Endothelial cell of umbilical vein (primary cell): ENCODE data around the gene SLC16A4. TPM values are rescaled to one million over a fixed set of nuclear protein-coding genes. Genes with fewer than 3 reads are reported as not detected.

Source experiments
- BruUV-seq: library from RNA; stranded (reverse); fragments of 400-500 nt; replicated peaks from 2 replicates; lab custom pipeline; 2021; lab: Mats Ljungman, UMichigan
- CTCF ChIA-PET: fragments of 300-600, 350-600 bp; sonication (Branson Sonifier 250); formaldehyde crosslinking; loops from one replicate; lab custom pipeline; 2021; ENCODE audit warnings: antibody characterized with exemption, inconsistent platforms; lab: Charles Lee
- POLR2A ChIA-PET: fragments of 300-600, 350-600 bp; sonication (Branson Sonifier 250); formaldehyde crosslinking; loops from one replicate; lab custom pipeline; 2021; ENCODE audit warnings: antibody characterized with exemption, inconsistent platforms; lab: Charles Lee
- DNase-seq: peaks from one replicate; pipeline ENCODE4 v3.0.0-alpha.2; 2011; ENCODE audit warnings: low read depth, low spot score
- FAIRE-seq: peaks from 2 replicates; lab custom pipeline; 2011; peaks lifted over from hg19 to GRCh38; lab: Jason Lieb, UNC
- H2AFZ ChIP-seq: 2 replicates; pipeline ENCODE4 v1.6.0; 2012; ENCODE audit warnings: low read depth, low read length, control low read depth, inconsistent platforms
- H3K27ac ChIP-seq: 2 replicates; pipeline ENCODE4 v1.5.1; 2011; ENCODE audit warnings: low read depth, mild to moderate bottlenecking, control low read depth, low read length, moderate library complexity; ENCODE audit not compliant: insufficient read depth
- H3K27me3 ChIP-seq, 2 experiments: 2 replicates each; pipeline versions ENCODE4 v1.6.0 to v1.6.1; 2011; ENCODE audit warnings: low read length in 2 of 2, mixed read lengths in 1 of 2; ENCODE audit not compliant: control insufficient read depth in 2 of 2, insufficient read depth in 2 of 2
- H3K36me3 ChIP-seq, 2 experiments: 2 replicates in 1 of 2; 3 replicates in 1 of 2; pipeline ENCODE4 v1.5.1; 2011; ENCODE audit warnings: low read length in 2 of 2, mild to moderate bottlenecking in 1 of 2, moderate library complexity in 1 of 2; ENCODE audit not compliant: control insufficient read depth in 2 of 2, insufficient read depth in 2 of 2; ENCODE audit errors: extremely low read depth in 1 of 2
- H3K4me1 ChIP-seq: 3 replicates; pipeline ENCODE4 v1.5.1; 2011; ENCODE audit warnings: mild to moderate bottlenecking, low read length; ENCODE audit not compliant: control insufficient read depth, insufficient read depth; ENCODE audit errors: extremely low read depth
- H3K4me2 ChIP-seq: 2 replicates; pipeline ENCODE4 v1.6.1; 2011; ENCODE audit warnings: low read length, control low read depth, mixed read lengths; ENCODE audit not compliant: insufficient read depth
- H3K4me3 ChIP-seq, 3 experiments: fragments of 200-600 bp in 1 of 3; sonication (generic), shearing (Covaris generic) in 1 of 3; replicated peaks in 1 of 3; 2 replicates each; pipeline ENCODE4 v1.5.1; 2011 to 2016; ENCODE audit warnings: control low read depth in 3 of 3, low read length in 3 of 3, mild to moderate bottlenecking in 2 of 3, inconsistent platforms in 1 of 3, low read depth in 1 of 3, moderate library complexity in 1 of 3; ENCODE audit not compliant: insufficient read depth in 1 of 3
- H3K79me2 ChIP-seq: 2 replicates; pipeline ENCODE4 v1.6.0; 2012; ENCODE audit warnings: low read length, inconsistent platforms; ENCODE audit not compliant: control insufficient read depth, insufficient read depth
- H3K9ac ChIP-seq: replicated peaks from 2 replicates; pipeline ENCODE3; 2011; ENCODE audit warnings: low read length, control low read depth; ENCODE audit not compliant: insufficient read depth; ENCODE audit errors: extremely low read depth
- H3K9me1 ChIP-seq: replicated peaks from 3 replicates; pipeline ENCODE4 v1.6.0; 2011; ENCODE audit warnings: mild to moderate bottlenecking, low read length; ENCODE audit not compliant: control insufficient read depth, insufficient read depth; ENCODE audit errors: extremely low read depth
- H3K9me3 ChIP-seq: replicated peaks from 2 replicates; pipeline ENCODE4 v1.5.1; 2012; ENCODE audit warnings: low read length, inconsistent platforms; ENCODE audit not compliant: control insufficient read depth, insufficient read depth
- H4K20me1 ChIP-seq: replicated peaks from 2 replicates; pipeline ENCODE3; 2011; ENCODE audit warnings: mild to moderate bottlenecking, low read length; ENCODE audit not compliant: control insufficient read depth, insufficient read depth; ENCODE audit errors: extremely low read depth
- FOS ChIP-seq: IDR thresholded peaks from 2 replicates; pipeline ENCODE4 v1.6.1; 2011; ENCODE audit warnings: mild to moderate bottlenecking, low read length, moderate library complexity, borderline replicate concordance; ENCODE audit not compliant: insufficient read depth
- GATA2 ChIP-seq: IDR thresholded peaks from 2 replicates; pipeline ENCODE4 v1.7.0; 2011; ENCODE audit warnings: low read depth, mild to moderate bottlenecking, moderate library complexity, mixed read lengths, low read length; ENCODE audit not compliant: insufficient read length, insufficient read depth
- POLR2A ChIP-seq: IDR thresholded peaks from 2 replicates; pipeline ENCODE4 v1.6.1; 2012; ENCODE audit warnings: low read depth, mild to moderate bottlenecking, control low read depth, low read length
- dilution Hi-C: fragments of 300-500 bp; cut with MboI; formaldehyde crosslinking; loops from one replicate; pipeline ENCODE4 v1.15.0; 2019; ENCODE audit warnings: low sequenced_read_pairs; ENCODE audit not compliant: extremely low pct_ligation_motif_present
- intact Hi-C: fragments of 100-400 bp; cut with micrococcal nuclease; formaldehyde crosslinking; loops from one replicate; pipeline ENCODE4 v1.10.0; 2022
- polyA plus RNA-seq, 4 experiments: library from polyadenylated mRNA; depleted of rRNA in 3 of 4; stranded (reverse) in 3 of 4; unstranded in 1 of 4; fragments of >200 nt; gene quantifications; 2 replicates each; pipeline versions ENCODE4 v1.2.1 to v1.2.3, GENCODE V29; 2011 to 2012; ENCODE audit warnings: missing spikeins in 1 of 4
- total RNA-seq: library from RNA; stranded (reverse); gene quantifications from 2 replicates; pipeline ENCODE4 v1.2.3, GENCODE V29; 2021
- TF ChIP-seq, protein P1 (sequence below): IDR thresholded peaks from 2 replicates; pipeline ENCODE4 v1.6.1; 2011; ENCODE audit not compliant: insufficient read depth, insufficient read length

Gene SLC16A4
- total and polyA plus RNA-seq, 2 donors (not counting 3 experiments of a cell fraction or from before 2014, with no cell fraction given), result 2.8 to 7.2 TPM

DNA sequence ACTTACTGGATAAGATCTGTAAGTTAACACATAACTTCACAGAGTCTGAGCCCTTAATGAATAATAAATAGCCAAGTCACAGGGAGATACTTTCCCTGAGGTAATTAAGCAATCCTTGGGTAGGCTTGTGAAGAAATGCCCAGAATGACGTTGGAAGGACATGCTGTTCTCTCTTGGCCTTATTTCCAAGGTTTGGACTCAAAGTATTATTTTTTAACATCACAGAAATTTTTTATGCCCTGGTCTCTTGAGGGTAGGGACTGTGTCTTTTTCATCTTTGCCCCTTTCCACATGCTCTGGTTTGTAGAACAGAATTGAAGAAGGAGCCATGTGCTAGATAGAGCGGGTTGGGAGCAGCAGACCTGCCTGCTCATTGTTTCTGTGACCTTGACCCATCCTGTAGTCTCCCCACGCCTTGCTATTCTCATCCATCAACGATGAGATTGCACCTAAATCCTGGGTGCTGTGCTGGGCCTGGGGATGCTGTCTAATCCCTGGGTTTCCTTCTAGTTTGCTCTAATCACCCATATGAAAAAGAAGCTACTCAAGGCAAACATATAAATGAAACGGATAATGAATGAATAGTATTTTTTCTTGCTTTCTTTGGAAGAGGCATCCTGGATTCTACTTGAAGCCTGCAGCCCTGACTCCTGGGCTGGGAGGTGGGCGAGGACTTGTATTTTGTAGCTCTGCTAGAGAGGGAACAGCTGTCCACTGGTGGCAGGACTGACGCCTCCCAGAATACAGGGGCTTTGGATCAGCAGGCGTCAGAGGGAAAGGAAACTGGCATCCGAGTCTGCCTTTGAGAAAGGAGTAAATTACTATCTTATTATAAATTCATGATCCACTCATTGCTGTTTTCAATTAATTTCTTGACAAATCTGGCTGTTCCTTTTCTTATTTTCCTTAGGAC is 34.1 kb upstream of the SLC16A4 start:
- CTCF ChIA-PET, result no interaction called here
- no peaks in the 10 kb centered on the region for H3K9me3 ChIP-seq

DNA sequence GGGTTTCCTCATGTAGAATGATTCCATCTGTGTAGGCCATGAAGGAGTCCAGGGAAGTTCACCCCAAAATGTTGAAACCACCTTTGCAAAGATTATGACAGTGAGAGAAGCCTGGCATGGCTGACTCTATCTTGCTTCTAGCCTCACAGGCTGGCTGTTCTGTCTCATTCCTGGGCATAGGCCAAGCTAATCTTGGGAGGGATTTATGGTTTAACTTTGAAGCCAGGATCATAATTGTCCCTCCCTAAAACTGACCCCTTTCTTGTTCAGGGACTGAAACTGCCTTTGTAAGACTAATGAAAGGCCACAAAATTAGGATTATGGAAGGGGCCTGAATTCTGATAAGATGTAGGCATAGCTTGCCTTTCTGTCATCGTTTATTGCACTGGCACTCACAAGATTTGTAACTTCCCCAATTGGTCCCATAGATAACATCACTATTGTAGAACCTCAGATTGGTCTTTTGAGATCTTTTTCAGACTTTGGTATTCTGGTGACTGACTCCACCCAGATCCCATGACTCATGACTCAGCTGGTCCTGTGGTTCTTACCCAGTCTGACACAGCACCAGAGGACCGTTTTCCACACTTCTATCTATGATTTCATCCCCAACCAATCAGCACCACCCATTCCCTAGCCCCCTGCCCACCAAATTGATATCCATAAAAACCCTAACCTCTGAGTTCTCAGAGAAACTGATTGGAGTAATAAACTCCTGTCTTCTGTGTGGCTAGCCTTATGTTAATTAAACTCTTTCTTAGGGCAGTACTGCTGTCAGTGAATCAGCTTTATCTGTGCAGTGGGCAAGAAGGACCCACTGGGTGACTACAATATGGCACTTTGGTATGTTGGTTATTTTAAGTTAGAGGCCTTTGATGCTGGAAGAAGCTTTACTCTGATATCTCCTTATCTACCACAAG is 30.3 kb upstream of the SLC16A4 start:
- dilution Hi-C loops, result no loop called here
- ChIA-PET POLR2A (no interaction called here), CTCF (interaction anchor here (0.9 to 2.4 kb wide), 4 partner anchors 9 to 214 kb away, joined by 3 to 8 read pairs (median 5); no protein-coding TSS in a partner anchor)
- intact Hi-C loops, result no loop called here
- Histone ChIP-seq H3K36me3 (no peaks in the 10 kb centered on the region), H3K9me3 (no peaks in the 10 kb centered on the region), H3K9ac (no peak overlapping the region), H3K4me1 (no peaks in the 10 kb centered on the region), H3K4me3 (no peak overlapping the region), H3K4me2 (no peak overlapping the region), H3K9me1 (no peaks in the 10 kb centered on the region), H4K20me1 (no peaks in the 10 kb centered on the region), H3K27me3 (peaks cover 3 to 18% of the 10 kb centered on the region in 2 experiments), H3K79me2 (no peaks in the 10 kb centered on the region), H3K27ac (no peak overlapping the region), H2AFZ (no peak overlapping the region)
- FAIRE-seq (no peak), DNase-seq (no peak)
- TF ChIP-seq, protein P1, sequence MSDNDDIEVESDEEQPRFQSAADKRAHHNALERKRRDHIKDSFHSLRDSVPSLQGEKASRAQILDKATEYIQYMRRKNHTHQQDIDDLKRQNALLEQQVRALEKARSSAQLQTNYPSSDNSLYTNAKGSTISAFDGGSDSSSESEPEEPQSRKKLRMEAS, result no peak
- TF ChIP-seq POLR2A (no peak), GATA2 (no peak)
- BruUV-seq, result no TSS peak

More for the DNA sequence above, 34.1 kb upstream of the SLC16A4 start:
- no peak for DNase-seq
- no peaks in the 10 kb centered on the region for H4K20me1 ChIP-seq
- no peak for FAIRE-seq
- no peak overlapping the region for H3K4me3 ChIP-seq
- POLR2A ChIA-PET, result no interaction called here
- no peaks in the 10 kb centered on the region for H3K79me2 ChIP-seq
- no peaks in the 10 kb centered on the region for H3K36me3 ChIP-seq
- BruUV-seq, result no TSS peak
- intact Hi-C loops (no loop called here), dilution Hi-C loops (no loop called here)
- no peak overlapping the region for H2AFZ ChIP-seq
- H3K27me3 ChIP-seq, result peaks cover 7 to 10% of the 10 kb centered on the region in 2 experiments
- H3K9ac ChIP-seq, result no peak overlapping the region
- H3K9me1 ChIP-seq, result no peaks in the 10 kb centered on the region
- H3K4me2 ChIP-seq, result no peak overlapping the region
- TF ChIP-seq FOS, result no peak
- TF ChIP-seq, protein P1, result no peak
- H3K27ac ChIP-seq, result no peak overlapping the region
- no peaks in the 10 kb centered on the region for H3K4me1 ChIP-seq
